Prostate gland (tissue), 2 donors: Measurements from ENCODE around the gene ADRM1.

Experiments used
- CTCF ChIP-seq, 4 experiments: fragments of 200-600 bp in 2 of 4; fragments of 450-650 bp in 2 of 4; sonication (generic) in 2 of 4; IDR thresholded peaks; 1 replicate in 3 of 4; 2 replicates in 1 of 4; pipeline ENCODE4 v1.5.1; 2016 to 2019; ENCODE audit warnings: antibody characterized with exemption in 4 of 4, mild to moderate bottlenecking in 2 of 4, moderate library complexity in 2 of 4
- POLR2AphosphoS5 ChIP-seq: sonication (generic); formaldehyde crosslinking; IDR thresholded peaks from one replicate; pipeline ENCODE4 v1.6.1; 2017; ENCODE audit warnings: antibody characterized with exemption

GRCh38 chr20:62305149-62305764 is 2.5 kb downstream of the ADRM1 start:
- no peak for TF ChIP-seq CTCF (IDR thresholded peaks at IDR 0.05)
- TF ChIP-seq POLR2AphosphoS5: no peak
